ENCODE results near the gene LAMC1.

GRCh38 chr1:183091181-183091580 is 68.0 kb downstream of the LAMC1 start:
- TF ChIP-seq CTCF (tag by site-specific recombination; IDR thresholded peaks at IDR 0.05) (no peak), AEBP2 (tag by site-specific recombination; IDR thresholded peaks at IDR 0.05; ENCODE audit: borderline replicate concordance) (no peak), ZBTB11 (tag by site-specific recombination; conservative IDR thresholded peaks at IDR 0.05; ENCODE audit: low read depth) (no peak), ZNF658 (tag by site-specific recombination; IDR thresholded peaks at IDR 0.05) (no peak), REST (tag by site-specific recombination; IDR thresholded peaks at IDR 0.05) (no peak), ZNF335 (tag by site-specific recombination; conservative IDR thresholded peaks at IDR 0.05) (no peak), KLF16 (tag by site-specific recombination; IDR thresholded peaks at IDR 0.05) (no peak), ZNF18 (tag by site-specific recombination; IDR thresholded peaks at IDR 0.05) (no peak), PATZ1 (tag by site-specific recombination; IDR thresholded peaks at IDR 0.05) (no peak), MYNN (tag by site-specific recombination; IDR thresholded peaks at IDR 0.05; ENCODE audit: borderline replicate concordance) (no peak)

Measured in HEK293 (cell line).